HG03354 (cell line): ENCODE data around the gene NACC1.
"Not testable (repeated sequence)": the region's sequence is repeated elsewhere in the genome, so short reads cannot be mapped to it uniquely, and the experiment has no call there.

ENCODE experiments used
- ATAC-seq: cut with Tn5 transposase; IDR thresholded peaks from one replicate; pipeline ENCODE4 v1.9.1; 2021; ENCODE audit warnings: mild to moderate bottlenecking; ENCODE audit not compliant: unreplicated experiment, poor library complexity, severe bottlenecking

The NACC1 gene

DNA sequence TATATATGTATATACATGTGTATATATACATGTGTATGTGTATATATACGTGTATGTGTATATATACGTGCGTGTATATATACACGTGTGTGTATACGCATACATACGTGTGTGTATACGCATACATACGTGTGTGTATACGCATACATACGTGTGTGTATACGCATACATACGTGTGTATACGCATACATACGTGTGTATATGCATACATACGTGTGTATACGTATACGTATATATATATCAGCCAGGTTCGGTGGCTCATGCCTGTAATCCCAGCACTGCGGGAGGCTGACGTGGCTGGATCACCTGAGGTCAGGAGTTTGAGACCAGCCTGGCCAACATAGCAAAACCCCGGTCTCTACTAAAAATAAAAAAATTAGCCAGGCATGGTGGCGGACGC lies 66.9 kb downstream of the NACC1 start:
- ATAC-seq: not testable (repeated sequence)

DNA sequence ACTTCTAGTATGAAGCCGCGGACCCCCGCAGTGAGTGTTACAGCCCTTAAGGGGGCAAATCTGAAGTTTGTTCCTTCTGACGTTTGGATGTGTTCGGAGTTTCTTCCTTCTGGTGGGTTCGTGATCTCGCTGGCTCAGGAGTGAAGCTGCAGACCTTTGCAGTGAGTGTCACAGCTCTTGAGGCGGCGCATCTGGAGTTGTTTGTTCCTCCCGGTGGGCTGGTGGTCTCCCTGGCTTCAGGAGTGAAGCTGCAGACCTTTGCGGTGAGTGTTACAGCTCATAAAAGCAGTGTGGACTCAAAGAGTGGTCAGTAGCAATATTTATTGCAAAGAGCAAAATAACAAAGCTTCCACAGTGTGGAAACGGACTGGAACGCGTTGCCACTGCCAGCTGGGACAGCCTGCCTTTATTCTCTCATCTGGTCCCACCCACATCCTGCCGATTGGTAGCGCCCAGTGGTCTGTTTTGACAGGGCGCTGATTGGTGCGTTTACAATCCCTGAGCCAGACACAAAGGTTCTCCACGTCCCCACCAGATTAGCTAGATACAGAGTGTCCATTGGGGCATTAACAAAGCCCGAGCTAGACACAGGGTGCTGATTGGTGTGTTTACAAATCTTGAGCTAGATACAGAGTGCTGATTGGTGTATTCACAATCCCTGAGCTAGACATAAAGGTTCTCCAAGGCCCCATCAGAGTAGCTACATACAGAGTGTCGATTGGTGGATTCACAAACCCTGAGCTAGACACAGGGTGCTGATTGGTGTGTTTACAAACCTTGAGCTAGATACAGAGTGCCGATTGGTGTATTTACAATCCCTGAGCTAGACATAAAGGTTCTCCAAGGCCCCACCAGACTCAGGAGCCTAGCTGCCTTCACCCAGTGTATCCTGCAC lies 67.9 kb downstream of the NACC1 start:
- not testable (repeated sequence) for ATAC-seq

DNA sequence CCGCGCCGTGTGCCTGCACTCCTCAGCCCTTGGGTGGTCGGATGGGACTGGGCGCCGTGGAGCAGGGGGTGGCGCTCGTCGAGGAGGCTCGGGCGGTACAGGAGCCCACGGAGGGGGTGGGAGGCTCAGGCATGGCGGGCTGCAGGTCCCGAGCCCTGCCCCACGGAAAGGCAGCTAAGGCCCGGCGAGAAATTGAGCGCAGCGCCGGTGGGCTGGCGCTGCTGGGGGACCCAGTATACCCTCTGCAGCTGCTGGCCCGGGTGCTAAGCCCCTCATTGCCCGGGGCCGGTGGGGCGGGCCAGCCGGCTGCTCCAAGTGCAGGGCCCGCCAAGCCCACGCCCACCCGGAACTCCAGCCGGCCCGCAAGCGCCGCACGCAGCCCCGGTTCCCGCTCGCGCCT lies 68.6 kb downstream of the NACC1 start:
- not testable (repeated sequence) for ATAC-seq

DNA sequence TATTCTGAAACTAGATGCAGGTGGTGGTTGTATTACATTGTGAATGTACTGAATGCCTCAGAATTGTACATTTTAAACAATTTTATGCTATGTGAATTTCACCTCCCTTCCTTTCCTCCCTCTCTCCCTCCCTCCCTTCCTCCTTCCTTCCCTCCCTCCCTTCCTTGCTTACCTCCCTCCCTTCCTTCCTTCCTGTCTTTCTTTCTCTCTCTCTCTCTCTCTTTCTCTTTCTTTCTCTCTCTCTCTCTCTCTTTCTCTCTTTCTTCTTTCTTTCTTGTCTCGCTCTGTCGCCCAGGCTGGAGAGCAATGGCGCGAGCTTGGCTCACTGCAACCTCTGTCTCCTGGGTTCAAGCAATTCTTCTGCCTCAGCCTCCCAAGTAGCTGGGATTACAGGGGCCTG lies 69.4 kb downstream of the NACC1 start:
- ATAC-seq: no peak

DNA sequence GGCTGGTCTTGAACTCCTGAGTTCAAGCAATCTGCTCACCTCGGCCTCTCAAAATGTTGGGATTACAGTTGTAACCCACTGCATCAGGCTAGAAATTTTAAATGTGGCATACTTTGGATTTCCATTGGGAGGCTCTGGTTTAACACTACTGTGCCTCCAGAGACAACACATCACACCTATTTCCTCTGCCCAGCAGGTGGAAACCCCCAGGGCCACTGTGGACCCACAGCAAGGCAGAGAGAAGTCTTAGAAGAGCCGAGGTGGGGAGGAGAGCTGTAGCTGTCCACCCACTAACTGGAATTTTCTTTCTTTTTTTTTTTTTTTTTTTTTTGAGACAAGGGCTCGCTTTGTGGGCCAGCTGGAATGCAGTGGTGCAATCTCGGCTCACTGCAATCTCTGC lies 71.5 kb downstream of the NACC1 start:
- ATAC-seq: no peak
